Retina (tissue), 1 donor: ENCODE results near the gene SELENOK.

Experiments
- DNase-seq: peaks from one replicate; pipeline ENCODE4 v3.0.0-alpha.2; 2016

Gene SELENOK

DNA sequence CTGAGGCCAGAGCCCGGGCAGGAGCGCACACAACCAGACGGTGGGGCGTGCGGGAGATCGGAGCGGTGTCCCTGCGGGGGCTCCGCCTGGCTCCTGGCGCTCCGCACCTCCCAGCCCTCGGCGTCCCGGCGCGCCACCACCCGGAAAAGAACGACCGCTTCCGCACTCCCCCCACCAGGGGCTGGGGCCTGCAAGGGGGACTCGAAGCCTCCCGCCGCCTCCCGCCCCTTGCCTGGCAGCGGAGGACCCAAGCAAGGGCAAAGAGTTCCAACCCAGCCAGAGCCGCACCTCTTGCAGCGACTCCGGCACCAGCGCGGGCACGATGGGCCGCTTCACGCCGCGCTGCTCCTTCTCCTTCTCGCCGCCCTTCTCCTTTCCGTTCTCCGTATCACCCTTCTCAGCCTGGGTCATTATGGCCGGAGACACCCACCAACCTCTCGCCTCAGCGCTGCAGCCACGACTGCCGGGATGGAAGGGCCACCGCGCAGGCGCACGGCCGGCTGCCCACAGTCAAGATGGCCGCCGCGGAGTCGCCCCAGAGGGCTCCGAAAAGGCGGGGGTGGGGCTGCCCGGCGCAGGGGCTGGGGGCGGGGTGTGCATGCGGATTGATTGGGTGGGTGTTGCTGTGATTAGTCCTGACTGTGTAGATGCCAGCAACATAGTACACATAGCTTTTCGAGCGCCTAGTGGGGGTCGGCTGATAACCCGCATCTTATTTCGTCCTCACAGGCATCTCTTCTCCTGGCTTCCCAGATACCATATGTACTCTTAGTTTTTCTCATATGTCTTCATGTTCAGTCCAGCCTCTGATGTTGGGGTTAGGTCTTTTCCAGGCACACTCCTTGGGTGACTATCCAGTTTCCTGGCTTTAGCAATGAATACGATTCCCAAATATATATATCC, 9.7 kb downstream of the SELENOK start, which contains the start of gene ACTR8:
TSS of gene ACTR8 (minus strand) at position 462 of the 903 bp plus-strand sequence. CDS start at position 411, 51 bp downstream.
- DNase-seq = peak; percentile 97

- DNase-seq = peak; percentile 7
Observed at GRCh38 chr3:53880396-53881345, 11.0 kb downstream of the SELENOK start.

- DNase-seq = no peak
Observed at GRCh38 chr3:53865732-53866499, 25.7 kb downstream of the SELENOK start.

GRCh38 chr3:53863145-53863544, 28.5 kb downstream of the SELENOK start:
- DNase-seq = no peak

GRCh38 chr3:53862241-53862640, 29.4 kb downstream of the SELENOK start:
- DNase-seq = no peak

DNA sequence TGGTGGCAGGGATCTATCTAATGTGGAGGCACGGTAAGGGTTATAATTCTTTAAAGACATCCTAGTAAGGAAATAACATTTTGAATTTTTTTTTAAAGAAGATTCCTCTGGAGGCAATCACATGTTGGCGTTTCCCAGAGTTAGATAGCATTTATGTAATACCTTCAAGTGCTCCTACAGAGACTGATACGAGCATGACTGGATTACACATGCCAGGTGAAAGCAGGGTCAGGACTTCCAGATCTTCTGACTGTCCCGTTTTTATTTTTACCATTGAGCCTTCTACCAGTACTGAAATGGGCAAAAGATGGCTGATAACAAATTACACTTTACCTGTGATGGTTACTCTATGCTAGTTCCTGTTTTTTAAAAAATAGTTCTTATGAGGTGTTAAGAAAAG, 31.5 kb downstream of the SELENOK start:
- DNase-seq = no peak

DNA sequence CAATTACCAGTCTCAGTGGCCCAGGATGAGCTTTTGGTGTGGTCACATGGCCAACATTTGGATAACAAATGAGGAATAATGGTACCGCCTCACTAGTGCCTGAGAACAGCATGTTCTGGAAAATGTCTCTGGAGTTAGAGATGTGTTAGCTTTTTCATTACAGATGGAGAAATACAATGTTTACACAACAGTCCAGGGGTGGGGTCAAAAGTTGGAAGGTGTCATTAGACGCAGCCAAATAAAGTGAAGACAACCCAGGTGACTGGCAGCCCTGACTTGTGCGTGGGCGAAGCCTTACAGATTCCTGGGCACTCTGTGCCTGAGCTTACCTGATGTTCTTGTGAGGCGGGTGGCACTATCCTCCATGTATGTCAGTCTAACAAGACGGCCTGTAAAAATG, 32.5 kb downstream of the SELENOK start:
- no peak for DNase-seq

DNA sequence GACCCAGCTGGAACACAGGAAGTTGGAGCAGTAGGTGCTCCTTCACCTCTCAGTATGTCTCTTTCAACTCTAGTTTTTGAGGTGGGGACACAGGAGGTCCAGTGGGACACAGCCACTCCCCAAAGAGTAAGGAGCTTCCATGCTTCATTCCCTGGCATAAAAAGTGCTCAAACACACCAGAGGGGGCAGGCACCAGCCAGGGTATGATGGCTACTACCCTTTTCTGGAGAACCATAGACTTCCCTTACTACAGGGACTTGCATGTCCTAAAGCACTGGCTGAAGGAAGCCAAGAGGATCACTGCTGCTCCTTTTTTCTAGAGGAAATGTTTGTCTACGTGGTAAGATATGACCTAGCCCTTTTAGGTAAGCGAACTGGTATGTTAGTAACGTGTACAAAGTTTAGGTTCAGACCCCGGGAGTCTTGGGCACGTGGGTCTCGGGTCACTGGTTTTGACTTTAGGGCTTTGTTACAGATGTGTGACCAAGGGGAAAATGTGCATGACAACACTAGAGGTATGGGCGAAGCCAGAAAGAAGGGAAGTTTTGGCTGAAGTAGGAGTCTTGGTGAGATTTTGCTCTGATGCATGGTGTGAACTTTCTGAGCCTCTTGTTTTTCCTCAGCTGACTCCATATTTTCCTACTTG, 33.4 kb downstream of the SELENOK start:
- DNase-seq = no peak

- no peak for DNase-seq
Observed at GRCh38 chr3:53856964-53857363, 34.7 kb downstream of the SELENOK start.

DNA sequence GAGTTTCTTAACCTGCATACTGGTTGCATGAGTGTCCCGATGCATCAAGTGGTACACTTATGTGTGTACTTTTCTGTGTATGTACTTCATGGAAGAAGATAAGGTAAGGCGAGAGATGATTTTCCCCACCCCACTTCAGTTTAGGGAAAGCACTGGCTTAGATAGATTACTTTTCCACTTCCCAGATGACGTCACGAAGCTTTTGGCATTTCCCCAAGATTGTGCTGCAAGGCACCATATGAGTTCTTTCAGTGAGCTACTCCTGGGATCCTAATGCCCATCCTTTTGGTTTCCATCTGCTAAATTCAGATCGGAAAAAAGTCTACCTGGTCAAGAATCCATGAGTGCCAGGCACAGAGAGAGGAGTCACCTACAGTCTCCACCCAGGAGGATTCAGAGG, 40.8 kb downstream of the SELENOK start:
- DNase-seq = no peak

DNA sequence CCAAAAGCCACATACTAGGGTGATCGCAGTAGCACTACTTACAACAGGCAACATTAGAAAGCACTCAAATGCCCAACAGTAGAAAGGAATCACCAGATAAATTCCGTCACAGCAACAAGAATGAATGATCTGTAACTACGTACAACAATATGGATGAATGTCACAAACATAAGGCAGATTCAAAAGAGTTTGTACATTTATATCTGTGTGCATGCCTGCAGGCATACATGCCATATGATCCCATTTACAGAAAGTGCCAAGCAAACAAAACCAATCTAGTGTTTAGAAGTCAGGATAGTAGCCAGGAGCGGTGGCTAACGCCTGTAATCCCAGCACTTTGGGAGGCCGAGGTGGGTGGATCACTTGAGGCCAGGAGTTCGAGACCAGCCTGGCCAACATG, 41.7 kb downstream of the SELENOK start:
- no peak for DNase-seq

DNA sequence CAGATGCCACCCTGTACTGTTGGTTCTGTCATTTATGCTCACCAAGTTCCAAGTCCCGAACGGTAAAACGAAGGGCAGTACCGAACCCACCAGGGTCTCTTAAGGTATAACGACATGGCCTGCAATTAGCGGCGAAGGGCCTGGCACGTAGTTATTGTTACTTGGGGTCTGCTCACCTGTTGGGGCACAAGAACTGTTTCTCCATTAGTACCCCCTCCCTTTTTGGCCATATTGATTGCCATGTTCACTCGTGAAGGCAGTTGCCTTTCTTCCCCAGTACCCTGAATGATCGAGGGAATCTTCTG, 44.9 kb downstream of the SELENOK start:
- no peak for DNase-seq

GRCh38 chr3:53846134-53846850, 45.4 kb downstream of the SELENOK start, which contains the start of the genes CHDH and IL17RB:
TSS of gene CHDH (minus strand) at chr3:53846419. CDS start at chr3:53824008, 22,411 bp downstream.
TSS of gene IL17RB (plus strand) at chr3:53846568. CDS start at chr3:53846589, 21 bp downstream.
- DNase-seq = peak; percentile 76

DNA sequence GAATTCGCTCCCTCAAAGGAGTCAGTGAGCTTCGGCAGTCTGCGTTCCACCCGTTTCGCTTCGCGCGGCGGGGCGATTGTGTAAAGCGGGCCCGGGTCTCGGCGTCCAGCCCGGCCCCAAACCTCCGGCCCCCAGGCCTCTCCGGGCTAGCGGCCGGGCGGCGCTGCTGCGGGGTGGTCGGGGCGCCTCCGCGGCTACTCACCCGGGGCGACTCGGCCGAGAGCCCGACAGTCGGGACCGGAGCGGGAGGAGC, 45.9 kb downstream of the SELENOK start:
- DNase-seq = peak; percentile 72

GRCh38 chr3:53845103-53845880, 46.4 kb downstream of the SELENOK start:
- DNase-seq = peak; percentile 70

GRCh38 chr3:53844262-53845102, 47.2 kb downstream of the SELENOK start:
- DNase-seq = no peak

DNA sequence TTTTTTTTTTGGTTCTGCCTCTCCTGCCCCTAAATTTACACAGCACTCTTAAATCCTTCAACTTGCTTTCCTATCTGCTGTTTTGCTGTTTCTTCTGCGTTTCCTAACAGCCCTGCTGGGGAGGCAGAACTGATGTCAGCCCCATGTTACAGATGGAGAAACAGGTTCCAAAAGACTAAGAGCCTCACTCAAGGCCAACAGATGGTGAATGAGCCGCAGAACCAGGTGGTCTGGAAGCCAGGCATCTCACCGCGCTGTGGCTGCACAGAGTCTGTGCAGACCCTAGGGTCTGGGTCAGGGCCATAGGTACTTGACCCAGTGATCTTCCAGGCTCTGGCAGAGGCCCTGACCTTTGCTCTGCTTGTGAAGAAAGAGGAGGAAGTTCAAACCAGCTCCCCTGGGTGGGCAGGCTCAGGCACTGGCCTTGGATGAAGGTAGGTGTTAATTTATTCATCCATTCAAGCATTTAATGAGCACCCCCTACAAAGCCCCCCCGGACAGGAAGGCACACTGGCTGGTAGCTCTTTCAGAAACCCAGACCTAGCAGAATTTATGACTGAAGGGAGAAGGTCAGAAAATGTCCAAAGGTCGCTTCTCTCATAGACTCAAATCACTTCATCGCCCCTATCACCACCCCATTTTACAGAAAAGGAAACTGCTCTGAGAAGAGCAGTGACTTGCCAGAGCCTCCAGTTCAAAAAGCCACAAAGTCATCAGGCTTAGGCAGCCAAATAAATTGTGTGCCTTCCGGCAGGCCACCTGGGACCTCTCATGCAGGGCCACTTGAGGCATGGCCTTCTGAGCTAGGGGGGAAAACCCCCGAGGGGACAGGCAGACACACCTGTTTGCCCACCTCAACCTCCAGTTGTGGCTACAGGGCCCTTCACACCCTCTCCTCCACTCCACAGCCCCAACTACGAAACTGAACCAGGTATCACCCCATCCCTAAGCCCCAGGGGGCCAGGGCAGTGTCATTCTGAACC, 48.2 kb downstream of the SELENOK start:
- DNase-seq = no peak

DNA sequence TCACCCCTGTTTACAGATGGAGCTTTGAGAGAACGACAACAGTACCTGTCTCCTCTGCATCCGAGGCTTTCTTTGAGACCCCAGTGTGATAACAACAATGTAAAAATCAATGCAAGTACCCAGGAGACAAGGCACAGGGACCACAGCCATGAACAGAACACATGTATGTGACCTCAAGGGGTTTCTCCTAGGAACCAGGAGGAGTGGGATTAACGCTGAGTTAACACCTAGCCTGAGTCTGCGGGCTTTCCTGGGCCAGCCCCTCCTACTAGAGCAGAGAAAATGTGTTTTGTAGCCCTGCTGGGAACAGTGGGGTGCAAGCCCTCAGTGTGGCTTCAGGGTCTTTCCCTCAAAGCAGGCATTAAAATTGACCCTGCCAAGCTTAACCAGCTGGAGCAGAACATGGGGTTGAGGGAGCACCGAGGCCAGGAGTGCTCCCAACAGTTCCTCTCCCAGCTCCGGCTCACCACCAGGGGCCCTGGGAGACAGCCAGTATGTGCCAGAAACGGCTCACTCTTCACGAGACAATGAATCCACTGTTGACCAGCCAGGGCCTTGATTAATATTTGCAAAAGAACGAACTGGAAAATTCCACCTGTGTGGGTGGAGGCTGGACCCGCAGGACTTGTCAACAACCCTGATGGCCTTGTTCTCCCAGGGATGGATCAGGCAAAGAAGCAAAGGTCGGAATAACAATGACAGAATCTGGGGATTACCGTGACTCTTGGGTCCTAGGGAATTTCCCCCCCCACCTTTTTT, 49.0 kb downstream of the SELENOK start:
- peak; percentile 58 for DNase-seq
